Neural progenitor cell (in vitro differentiated cells): ENCODE measurements around the gene APOBEC3G.

Source experiments
- EZH2phosphoT487 ChIP-seq: fragments of 200-600 bp; sonication (generic); IDR thresholded peaks from 2 replicates; pipeline ENCODE4 v1.6.1; 2017; ENCODE audit warnings: antibody characterized with exemption
- TF ChIP-seq, protein P1 (sequence below): fragments of 200-600 bp; sonication (generic); IDR thresholded peaks from 2 replicates; pipeline ENCODE4 v1.5.1; 2017; ENCODE audit warnings: antibody characterized with exemption, mild to moderate bottlenecking

DNA sequence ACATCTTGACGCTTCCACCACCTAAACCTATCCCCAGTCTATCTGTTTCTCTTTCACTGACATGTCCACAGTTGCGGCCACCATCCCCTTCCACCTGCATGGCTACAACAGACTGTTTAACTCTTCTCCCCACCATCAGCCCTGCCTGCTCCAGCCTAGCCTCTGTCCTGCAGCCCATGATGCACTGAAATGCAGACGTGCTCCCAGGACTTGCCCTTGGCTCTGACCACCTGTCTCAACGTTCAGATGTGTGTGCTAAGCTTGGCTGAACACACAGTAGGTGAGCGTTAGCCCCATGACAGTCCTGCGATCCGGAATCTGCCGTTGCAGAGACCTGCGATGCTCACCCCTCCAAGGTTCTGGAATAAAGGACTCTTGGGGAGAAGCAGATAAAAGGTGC, 52.7 kb downstream of the APOBEC3G start:
- TF ChIP-seq, protein P1, sequence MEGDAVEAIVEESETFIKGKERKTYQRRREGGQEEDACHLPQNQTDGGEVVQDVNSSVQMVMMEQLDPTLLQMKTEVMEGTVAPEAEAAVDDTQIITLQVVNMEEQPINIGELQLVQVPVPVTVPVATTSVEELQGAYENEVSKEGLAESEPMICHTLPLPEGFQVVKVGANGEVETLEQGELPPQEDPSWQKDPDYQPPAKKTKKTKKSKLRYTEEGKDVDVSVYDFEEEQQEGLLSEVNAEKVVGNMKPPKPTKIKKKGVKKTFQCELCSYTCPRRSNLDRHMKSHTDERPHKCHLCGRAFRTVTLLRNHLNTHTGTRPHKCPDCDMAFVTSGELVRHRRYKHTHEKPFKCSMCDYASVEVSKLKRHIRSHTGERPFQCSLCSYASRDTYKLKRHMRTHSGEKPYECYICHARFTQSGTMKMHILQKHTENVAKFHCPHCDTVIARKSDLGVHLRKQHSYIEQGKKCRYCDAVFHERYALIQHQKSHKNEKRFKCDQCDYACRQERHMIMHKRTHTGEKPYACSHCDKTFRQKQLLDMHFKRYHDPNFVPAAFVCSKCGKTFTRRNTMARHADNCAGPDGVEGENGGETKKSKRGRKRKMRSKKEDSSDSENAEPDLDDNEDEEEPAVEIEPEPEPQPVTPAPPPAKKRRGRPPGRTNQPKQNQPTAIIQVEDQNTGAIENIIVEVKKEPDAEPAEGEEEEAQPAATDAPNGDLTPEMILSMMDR = no peak
- no peak for TF ChIP-seq EZH2phosphoT487
